SKM-1 treated with dmso at 0.1 percent for 144 hours (cell line): ENCODE measurements around the gene RPL11.
"Not testable (repeated sequence)": the region's sequence is repeated elsewhere in the genome, so short reads cannot be mapped to it uniquely, and the experiment has no call there.

Experiments used
- DNase-seq: peaks from one replicate; lab custom pipeline; 2025; ENCODE audit not compliant: unreplicated experiment; lab: John Stamatoyannopoulos, UW

The RPL11 gene

DNA sequence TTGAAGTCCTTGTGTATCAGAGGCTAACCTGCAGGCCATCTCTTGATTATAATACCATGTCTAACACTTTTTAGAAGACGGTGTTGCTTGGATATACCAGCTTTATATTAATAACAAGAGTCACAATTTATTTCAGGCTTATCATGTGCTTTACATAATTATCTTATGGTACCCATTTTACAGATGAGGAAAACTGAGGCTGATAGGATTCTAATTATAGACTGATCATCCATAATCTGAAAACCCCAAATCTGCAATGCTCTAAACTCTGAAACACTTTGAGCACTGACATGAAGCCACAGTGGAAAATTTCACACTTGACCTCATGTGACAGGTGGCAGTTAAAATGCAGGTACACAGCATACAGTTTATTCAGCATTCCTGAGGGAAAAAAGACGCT, 7.2 kb upstream of the RPL11 start:
- no peak for DNase-seq

DNA sequence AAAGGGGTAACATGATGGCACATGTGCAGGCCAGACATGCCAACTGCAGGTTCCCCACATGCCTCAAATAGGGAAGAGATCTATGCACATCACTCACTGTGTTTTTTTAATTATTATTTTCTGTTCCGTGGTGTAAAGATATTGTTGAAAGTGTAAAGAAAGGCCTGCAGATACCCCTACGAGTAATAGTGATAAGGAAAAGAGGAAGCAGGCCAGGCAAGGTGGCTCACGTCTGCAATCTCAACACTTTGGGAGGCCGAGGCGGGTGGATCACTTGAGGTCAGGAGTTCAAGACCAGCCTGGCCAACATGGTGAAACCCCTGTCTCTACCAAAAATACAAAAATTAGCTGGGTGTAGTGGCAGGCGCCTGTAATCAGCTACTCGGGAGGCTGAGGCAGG, 6.4 kb upstream of the RPL11 start:
- not testable (repeated sequence) for DNase-seq

DNA sequence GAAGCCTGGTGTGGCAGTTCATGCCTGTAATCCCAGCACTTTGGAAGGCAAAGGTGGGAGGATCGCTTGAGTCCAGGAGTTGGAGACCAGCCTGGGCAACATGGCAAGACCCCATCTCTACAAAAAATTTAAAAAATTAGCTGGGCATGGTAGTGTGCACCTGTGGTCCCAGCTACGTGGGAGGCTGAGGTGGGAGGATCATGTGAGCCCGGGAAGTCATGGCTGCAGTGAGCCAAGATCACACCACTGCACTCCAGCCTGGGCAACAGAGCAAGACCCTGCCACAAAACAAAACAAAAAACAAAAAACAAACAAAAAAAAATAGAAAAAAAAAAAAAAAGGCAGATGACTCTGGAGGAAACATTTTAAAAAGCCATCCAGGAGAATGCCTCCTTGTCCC, 3.9 kb upstream of the RPL11 start:
- DNase-seq, result not testable (repeated sequence)

DNA sequence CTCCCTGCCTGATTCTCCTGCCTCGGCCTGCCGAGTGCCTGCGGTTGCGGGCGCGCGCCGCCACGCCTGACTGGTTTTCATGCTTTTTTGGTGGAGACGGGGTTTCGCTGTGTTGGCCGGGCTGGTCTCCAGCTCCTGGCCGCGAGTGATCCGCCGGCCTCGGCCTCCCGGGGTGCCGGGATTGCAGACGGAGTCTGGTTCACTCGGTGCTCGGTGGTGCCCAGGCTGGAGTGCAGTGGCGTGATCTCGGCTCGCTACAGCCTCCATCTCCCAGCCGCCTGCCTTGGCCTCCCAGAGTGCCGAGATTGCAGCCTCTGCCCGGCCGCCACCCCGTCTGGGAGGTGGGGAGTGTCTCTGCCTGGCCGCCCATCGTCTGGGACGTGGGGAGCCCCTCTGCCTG, 3.3 kb upstream of the RPL11 start:
- not testable (repeated sequence) for DNase-seq

DNA sequence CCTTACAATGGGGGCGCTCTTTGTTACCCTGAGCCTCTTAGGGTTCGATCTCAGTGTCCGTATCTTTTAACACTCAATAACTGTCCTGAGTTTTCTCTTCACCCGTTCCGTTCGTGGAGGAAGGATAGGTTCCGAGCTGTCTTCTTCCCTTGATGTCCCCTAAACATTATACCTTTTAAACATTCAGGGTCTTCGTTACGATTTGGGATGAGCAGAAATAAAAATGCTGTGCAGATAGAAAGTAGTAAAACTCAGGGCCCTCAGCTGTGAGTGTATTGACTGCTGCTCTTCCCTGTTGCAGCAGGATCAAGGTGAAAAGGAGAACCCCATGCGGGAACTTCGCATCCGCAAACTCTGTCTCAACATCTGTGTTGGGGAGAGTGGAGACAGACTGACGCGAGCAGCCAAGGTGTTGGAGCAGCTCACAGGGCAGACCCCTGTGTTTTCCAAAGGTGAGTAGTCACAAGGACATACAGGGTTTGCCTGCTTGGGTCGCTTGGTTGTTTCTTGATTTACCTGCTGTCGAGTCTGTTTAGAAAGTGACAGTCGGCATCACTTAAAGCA, 784 bp downstream of the RPL11 start:
- peak; percentile 34 for DNase-seq

DNA sequence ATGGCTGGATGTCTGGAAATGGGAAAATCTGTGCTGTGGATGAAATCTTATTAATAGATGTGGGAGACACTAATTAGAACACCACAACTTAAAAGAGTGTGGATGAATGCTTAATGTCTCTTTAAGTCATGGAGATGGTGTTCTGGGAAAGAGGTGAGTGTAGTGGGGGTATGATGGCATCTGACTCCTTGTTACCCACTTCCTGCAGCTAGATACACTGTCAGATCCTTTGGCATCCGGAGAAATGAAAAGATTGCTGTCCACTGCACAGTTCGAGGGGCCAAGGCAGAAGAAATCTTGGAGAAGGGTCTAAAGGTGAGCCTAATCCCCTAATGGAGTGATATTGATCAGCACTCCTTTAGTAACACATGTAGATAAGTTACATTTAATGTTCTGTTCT, 2.0 kb downstream of the RPL11 start:
- DNase-seq, result no peak

DNA sequence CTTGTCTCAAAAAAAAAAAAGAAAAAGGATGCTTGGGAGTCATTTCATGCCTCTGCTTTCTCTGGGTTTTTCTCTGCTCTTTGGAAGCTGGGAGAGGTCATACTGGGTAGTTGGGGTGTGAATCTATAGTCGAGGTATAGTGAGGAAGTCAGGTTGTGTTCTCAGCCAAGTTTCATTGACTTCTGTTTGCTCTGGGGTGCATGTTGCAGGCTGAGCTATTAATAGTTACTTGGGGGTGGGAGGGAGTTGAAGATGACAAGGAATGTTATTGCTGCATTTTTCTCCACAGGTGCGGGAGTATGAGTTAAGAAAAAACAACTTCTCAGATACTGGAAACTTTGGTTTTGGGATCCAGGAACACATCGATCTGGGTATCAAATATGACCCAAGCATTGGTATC, 2.8 kb downstream of the RPL11 start:
- no peak for DNase-seq

DNA sequence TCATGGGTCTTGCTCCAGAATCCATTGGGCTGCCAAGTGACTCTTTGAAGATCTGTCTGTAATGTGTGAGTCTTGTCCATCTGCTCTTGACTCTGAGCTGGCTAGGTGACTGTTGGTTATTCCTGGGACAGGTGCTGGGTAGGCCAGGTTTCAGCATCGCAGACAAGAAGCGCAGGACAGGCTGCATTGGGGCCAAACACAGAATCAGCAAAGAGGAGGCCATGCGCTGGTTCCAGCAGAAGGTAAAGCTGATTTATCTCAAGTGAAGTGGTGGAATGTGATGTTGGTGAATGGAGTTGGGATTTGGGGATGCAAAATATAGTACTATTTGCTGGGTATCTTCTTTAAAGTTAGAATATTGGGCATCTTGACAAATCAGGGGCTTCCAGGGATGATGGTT, 4.1 kb downstream of the RPL11 start:
- DNase-seq, result no peak

DNA sequence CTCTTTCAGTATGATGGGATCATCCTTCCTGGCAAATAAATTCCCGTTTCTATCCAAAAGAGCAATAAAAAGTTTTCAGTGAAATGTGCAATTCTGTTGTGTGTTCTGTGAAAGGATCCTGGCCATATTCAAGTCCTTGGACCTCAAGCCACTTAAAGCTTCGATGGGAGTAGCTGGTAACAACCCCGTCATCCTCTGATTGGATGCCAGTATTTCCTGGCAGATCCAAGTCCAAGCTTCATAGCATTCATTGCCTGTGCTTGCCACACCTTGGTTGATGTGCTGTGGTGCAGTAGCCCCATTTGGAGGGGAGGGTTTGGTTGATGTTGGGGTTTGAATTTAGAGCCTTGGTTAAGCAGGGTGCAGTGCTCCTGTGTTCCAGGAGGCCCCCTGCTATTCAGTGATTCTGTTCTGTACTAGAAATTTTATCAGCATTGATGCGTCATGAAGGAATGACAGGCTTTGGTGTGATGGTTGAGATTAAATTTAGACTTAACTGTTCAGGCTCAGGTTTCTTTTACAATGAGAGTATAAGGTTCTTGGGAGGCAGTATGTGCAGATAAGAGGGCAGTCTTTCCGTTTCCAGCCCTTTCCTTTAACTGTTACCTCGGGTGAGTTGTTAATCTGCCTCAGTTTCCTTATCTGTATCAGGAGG, 4.9 kb downstream of the RPL11 start:
- DNase-seq, result no peak

DNA sequence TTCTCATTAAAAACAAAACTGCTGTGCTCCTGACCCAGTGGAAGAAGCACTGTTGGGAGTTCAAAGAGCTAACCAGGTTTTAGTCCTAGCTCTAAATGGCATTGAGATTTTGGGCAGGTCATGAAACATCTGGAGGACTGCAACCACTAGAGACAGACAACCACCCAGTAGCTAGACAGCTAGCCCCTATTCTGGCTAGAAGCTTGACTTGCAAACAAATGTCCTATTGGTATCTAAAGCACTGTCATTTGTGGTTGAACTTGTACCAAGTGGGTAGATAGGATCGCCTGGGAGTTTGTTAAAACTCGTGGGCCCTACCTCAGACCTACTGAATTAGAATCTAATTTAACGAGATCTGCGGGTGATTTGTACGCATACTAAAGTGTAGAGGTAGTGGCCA, 6.9 kb downstream of the RPL11 start:
- no peak for DNase-seq

DNA sequence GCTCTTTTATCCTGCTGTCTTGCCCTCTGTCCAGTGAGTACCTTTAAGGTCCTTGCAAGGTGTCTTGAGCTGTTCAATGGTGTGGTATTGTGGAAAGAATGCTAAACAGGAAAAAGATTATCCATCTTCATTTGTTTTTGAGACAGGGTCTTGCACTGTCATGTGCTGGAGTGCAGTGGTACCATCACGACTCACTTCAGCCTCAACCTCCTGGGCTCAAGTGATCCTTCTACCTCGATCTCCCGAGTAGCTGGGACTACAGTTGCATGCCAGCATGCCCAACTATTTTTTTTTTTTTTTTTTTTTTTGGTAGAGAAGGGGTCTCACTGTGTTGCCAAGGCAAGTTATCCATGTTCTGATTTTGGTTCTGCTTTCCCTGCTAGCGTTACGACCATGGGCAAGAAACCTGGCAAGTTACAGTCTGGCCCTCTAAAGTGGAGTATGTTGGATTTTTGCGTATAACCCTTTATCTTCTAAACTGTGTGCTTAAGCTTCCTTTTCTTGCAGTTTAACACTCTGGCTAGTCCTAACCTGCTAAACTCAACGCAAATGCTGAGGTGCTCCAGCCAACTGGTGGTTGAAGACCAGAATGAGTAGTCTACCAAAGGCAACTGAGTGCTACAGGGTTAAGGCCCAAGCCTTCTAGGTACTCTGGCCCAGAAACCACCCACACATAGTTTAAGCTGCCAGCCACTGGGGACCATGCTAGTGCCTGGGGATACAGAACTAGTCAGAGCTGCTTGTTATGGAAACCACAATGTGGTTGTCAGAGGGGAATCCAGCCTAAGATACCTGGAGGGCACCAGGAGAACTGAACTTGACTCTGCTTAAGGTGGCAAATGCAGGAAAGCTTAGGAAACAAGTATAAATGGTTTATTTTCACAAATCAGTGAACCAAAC, 7.9 kb downstream of the RPL11 start:
- no peak for DNase-seq

DNA sequence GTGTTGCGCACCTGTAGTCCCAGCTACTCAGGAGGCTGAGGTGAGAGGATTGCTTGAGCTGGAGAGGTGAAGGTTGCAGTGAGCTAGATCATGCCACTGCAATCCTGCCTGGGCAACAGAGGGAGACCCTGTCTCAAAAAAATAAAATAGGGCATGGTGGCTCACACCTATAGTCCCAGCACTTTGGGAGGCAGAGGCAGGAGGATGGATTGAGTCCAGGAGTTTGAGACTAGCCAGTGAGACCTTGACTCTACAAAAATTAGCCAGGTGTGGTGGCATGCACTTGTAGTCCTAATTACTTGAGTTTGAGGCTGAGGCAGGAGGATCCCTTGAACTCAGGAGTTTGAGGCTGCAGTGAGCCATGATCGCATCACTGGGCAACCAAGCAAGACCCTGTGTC, 9.7 kb downstream of the RPL11 start:
- DNase-seq, result no peak

DNA sequence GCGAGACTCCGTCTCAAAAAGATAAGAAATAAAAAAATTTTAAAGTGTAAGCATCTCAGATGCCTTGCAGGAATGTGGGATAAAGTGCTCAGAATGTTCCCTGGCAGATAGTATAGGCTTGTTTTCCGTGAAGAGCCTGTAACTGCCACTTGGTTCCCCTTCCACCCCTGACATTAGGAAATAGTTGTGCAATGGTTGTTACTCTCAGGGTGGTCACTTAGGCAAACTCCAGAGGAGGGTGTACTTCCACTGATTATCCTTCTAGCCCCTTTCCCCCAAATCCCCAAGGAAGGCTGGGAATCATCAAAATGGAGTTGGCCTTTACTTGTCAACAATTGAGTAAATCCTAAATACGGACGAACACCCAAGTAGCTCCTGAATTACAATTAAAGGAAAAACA, 10.4 kb downstream of the RPL11 start:
- DNase-seq, result no peak

DNA sequence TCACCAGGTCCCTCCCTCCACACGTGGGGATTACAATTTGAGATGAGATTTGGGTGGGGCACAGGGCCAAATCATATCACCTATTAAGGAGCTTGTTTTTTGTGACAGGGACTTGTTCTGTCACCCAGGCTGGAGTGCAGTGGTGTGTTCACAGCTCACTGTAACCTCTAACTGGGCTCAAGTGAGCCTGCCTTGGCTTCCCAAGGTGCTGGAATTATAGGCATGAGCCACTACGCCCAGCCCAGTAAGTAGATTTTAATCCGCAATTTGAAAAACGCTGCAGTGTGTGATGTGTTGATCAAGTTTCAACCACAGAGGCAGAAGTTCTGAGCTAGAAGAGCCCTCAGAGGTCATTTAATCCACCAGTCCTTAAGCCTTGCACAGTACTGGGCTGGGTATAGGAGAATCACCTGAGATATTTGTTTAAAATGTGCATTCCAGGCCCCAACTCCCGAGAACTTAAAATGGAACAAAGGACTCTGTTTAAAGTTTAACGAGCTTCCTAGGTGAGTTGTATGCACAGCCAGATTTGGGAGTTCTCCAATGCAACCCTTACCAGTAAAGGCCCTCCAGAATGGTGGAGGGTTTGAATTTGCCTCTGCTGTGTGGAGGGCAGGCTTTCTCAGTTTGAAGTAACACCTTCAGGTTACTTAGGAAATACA, 13.4 kb downstream of the RPL11 start:
- no peak for DNase-seq

DNA sequence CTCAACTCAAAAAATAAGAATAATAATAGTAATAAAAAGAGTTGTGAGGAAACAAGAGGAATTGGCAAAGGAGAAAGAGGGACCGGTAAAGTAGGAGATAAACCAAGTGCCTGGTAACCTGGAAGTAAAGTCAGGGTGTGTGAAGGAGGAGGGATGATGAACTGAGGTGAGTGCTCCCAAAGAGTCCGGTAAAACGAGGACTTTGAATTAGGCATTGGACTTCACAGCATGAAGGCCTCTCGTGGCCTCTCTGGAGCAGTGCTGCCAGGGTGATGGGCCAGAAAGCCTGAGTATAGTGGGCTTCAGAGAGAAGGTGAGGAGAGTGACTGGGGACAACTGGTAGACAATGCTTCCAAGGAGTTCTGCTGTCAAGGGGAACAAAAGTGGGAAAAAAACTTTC, 17.6 kb downstream of the RPL11 start:
- no peak for DNase-seq

DNA sequence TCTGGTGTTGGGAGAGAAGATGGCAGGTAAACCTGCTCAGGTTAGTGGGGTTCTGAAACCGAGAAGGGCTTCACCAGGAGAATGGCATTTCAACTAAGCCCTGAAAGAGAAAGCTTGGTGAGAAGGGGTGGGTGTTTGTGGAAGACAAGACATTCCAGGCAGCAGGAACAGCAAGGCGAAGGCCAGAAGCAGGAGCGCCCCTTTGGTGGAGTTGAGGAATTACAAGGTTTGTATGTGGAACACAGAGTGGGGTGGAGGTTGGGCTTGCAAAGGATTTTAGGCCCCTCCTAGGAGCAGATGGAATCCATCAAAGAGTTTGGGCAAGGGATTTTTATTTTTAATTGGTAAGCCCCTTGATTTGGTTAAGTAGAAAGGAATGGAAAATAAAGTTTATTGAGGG, 26.9 kb downstream of the RPL11 start:
- DNase-seq, result peak; percentile 44

DNA sequence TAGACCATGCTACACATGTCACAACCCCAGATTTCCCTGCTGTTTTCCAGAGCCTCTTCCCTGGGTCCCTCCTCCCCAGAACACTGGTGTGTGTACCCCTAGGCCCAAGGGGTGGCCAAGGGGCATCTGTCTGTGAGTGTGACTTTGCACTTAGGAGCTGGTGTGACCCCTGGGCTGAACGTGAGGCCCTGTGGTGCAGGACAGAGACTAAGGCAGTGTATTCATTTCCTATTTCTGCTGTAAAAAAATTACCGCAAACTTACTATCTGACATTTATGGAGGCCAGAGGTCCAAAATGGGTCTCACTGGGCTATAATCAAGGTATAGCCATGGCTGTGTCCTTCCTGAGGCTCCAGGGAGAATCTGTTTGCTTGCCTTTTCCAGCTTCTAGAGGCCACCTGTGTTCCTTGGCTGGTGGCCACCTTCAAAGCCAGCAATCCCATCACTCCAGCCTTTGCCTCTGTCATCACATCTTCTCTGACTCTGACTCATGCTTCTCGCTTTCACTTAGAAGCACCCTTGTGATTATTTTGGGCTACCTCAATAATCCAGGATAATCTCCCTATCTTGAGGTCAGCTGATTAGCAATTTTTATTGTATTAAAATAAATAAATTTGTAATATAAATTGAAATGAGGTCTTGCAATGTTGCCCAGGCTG, 27.7 kb downstream of the RPL11 start:
- DNase-seq, result no peak

DNA sequence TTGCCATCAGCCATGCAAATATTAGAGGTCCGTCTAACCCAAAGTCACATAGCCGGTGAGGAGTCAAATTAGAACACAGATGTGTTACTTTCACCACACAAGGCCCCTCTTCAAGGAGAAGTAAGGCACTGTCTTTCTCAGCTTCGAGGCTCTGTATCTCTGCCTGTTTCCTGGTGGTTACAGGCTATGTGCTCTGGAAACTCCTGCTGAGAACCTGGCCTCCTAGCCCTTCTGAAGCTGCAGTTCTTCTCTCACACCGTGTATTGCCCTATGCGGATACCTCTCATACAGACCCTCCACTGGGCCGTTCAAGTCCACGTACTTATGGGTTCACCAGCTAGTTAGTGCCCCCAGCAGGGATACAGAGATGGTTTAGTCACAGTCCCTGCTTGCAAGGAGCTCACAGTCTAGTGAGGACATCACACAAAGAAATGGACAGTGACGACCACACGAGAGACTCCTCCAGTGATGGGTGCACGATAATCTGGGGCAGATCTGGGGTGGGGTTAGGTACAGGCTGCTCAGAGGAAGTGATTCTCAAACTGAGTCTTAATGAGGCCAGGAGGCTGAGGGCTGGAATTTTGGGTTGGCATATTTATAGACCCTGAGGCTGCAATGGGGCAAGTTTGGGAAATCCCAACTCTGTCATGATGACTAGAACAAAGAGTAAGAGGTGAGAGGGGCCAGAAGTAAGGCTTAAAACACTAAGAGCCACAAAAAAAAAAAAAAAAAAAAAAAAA, 28.8 kb downstream of the RPL11 start:
- no peak for DNase-seq

DNA sequence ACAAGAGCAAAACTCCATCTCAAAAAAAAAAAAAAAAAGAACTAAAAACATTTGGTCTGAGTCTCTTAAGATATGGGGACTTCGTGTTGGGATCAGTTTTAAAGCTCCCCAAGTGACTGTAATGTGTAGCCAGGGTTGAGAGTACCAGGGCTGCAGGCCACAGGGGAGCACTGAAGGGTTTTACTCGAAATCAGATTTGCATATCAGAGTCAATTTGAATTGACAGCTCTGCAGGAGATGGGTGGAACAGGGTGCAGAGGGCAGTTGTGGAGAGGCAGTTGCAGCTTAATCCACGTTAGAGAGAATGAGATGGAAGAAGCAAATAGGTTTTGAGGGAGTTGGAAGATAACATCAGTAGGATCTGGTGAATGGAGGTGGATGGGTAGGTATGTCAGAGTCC, 31.0 kb downstream of the RPL11 start:
- no peak for DNase-seq

DNA sequence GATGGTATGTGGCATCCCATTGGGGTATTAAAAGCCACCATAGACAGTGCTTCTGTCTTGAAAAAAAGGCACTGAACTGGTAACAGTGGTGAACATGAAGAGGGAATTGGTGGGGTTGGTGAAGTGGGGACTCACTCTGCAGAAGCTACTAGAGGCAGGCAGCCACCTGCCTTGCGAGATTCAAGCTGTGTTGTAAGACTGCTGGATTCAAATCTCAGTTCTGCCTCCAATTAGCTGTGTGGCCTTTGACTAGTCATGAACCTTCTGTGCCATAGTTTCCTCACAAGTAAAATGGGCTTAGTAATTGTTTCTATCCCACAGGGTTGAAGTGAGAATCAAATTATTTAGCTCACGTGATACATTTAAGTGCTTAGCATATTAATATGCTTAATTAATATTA, 35.1 kb downstream of the RPL11 start:
- DNase-seq, result no peak
